GM18867 (cell line): ENCODE measurements around the gene ADCY4.
A peak's percentile ranks its signal among the peaks of the same experiment; 100 is the strongest.
"Not testable (repeated sequence)": the region's sequence is repeated elsewhere in the genome, so short reads cannot be mapped to it uniquely, and the experiment has no call there.

Experiments used
- ATAC-seq: cut with Tn5 transposase; IDR thresholded peaks from one replicate; pipeline ENCODE4 v1.9.1; 2021; ENCODE audit warnings: mild to moderate bottlenecking, moderate library complexity; ENCODE audit not compliant: unreplicated experiment

ADCY4 gene

GRCh38 chr14:24340606-24341005 is 5.7 kb upstream of the ADCY4 start:
- ATAC-seq, result no peak

DNA sequence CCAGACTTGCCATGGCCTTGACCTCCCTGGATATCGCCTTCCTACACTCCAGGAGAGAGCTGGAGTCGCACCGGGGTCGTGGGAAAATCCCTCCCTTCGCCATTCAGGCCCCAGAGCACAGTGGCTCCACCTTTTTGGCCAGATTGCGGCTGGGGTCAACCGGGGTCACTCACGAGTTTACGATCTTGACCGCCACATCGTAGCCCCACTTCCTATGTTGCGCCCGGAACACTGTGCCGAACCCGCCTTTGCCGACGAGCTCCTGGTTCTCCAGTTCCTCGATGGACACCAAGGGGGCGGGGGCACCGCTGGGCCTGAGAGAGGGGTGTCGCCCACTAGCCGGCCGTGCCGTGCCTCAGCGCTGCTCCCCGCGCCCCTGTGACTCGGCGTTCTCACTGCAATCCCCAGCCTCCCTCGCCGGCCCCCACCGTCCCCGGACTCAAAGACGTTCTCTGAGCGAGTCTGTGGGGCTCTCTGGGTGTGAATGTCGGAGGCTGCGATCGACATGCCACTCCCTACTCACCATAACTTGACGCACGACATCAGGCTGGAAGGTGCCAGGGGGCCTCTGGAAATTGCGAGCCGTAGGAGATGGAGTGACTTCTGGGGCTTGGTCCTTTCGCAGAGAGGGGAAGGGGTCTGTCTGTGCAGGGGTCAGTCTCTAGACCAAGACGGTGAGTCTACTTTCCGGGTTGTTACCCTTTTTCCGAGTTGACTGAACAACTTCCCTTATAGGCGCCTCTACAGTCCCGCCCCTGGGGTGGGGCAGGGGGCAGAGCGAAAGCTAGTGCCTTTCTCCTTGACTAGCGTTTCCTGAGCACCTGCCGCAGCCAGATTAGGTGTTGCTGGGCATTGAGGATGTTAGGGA is 4.6 kb upstream of the ADCY4 start, which contains the start of gene RIPK3:
TSS of gene RIPK3 (minus strand) at position 708 of the 868 bp plus-strand sequence. CDS start at position 543, 165 bp downstream.
- peak; percentile 91 for ATAC-seq

DNA sequence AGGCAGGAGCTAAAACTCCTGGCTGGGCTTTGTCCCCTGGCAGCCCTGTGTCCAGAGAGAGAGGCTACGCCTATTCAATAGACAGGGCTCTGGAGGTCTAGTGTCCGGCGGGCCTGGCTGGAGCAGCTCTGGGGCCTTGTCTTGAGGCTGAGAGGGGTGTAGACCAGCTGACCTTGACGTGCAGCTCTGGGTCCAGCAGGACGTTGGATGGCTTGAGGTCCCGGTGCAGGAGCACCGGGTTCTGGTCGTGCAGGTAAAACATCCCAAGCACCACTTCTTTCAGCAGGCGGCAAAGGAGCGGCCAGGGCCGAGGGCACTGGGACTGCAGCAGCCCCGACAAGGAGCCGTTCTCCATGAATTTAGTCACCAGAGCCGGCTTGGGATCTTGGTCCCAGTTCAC is 4.0 kb upstream of the ADCY4 start:
- ATAC-seq, result no peak

DNA sequence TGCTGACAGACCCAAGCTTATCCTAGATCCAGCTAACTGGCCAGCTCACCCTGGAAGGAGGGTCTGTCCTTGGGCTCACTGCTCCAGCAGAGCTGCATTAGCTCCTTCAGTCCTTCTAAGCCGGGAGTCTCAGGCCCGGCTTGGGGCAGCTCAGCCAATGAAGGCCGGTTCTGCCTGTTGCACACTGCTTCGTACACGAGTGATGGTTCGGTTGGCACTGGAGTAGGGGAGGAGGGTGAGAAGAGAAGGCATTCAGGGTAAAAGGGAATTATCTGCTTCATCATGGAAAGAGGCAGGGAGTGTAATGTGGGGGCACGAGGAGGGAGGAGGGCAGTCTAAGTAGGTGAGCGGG is 2.9 kb upstream of the ADCY4 start:
- ATAC-seq, result no peak

DNA sequence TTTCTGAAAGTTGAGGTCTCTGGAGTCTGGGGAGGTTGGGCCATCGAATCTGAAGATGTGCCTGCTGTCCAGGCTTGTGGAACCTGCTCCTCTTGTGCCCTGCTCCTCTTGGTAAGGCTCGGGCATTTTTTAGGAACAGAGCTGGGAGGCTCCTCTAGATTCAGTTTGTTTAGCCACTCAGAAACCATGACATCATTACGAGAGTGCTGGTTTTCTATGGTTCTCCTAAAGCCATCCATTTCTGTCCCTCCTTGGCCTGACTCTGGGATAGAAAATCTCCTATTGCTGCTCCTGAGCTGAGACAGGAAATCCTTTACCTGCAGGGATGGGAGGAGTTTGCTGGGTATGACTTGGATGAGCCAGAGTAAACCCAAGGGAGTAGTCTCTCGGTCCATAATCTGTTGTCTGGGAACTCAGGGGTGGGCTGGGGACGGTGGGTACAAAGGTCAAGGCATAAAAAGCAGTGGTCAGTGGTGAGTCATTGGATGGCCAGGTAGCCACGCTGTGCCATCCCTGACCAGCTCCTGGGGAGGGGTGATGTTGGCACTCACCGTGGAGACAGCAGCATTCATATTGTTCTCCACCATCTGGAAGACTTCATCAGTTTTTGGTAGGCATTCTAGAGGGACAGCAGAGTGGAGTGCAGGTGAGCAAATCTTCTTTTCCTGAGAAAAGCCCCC is 2.4 kb upstream of the ADCY4 start:
- ATAC-seq, result no peak

DNA sequence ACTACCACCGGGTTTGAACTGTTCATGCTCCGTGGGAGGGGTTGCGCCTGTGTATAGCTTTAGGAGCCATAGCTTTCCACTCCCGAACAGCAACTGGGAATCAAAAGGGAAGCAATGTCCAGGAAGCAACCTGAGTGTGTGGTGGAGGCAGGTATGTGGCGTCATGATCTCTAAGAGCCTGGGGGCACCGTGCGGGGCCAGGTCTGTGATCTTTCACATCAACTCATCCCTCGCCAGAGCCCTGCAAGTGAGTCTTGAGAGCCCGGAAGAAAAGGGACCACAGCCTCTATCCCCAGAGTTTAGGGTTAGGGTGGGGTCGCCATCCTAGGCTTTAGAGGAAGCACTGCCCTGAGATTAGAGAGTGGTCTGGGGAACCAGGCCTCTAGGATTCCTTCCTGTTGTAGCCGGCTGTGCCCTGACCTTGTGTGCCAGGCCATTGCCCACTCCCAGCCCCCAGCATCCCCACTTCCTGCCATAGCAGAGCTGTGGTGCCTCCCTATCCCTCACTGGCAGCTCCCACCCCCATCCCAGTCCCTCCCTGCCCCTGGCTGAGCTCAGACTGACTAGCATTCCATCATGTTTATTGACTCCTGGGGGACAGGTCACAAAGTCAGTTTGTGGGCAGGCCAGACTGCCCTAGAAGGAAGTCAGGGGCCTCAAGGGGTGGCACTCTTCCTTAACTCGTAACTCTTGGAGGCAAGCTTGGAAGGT is 745 bp upstream of the ADCY4 start:
- ATAC-seq, result no peak

- ATAC-seq, result peak; percentile 84
These were observed 2.4 kb downstream of the ADCY4 start for GRCh38 chr14:24332268-24332993.

- no peak for ATAC-seq
These were observed 3.1 kb downstream of the ADCY4 start for GRCh38 chr14:24331731-24332267.

GRCh38 chr14:24330973-24331674 is 3.7 kb downstream of the ADCY4 start:
- ATAC-seq, result no peak

GRCh38 chr14:24329736-24330135 is 5.1 kb downstream of the ADCY4 start:
- no peak for ATAC-seq

- ATAC-seq, result no peak
These were observed 5.7 kb downstream of the ADCY4 start for GRCh38 chr14:24329073-24329663.

- ATAC-seq, result not testable (repeated sequence)
These were observed 7.0 kb downstream of the ADCY4 start for GRCh38 chr14:24327914-24328313.

- ATAC-seq, result no peak
These were observed 7.6 kb downstream of the ADCY4 start for GRCh38 chr14:24327303-24327702.

GRCh38 chr14:24325963-24326362 is 8.9 kb downstream of the ADCY4 start:
- ATAC-seq, result no peak

- ATAC-seq, result no peak
These were observed 9.8 kb downstream of the ADCY4 start for GRCh38 chr14:24325041-24325530.

DNA sequence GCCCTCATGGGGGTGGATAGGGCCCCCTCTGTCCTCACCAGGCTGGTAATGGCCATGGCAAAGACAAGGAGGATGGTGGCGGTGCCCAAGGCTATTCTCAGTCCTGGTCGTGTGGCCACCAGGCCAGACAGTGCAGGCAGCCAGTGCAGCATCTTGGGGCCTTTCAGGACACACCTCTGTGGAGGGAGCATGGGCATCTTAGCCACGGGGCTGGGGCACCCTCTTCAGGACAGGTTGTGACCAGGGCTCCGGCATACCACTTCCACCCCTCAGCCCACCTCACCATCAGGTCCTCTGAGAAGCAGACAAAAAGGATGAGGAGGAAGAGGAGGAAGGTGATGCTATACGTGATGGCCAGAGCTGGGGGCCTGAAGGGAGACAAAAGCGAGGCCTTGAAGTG is 10.8 kb downstream of the ADCY4 start:
- no peak for ATAC-seq

DNA sequence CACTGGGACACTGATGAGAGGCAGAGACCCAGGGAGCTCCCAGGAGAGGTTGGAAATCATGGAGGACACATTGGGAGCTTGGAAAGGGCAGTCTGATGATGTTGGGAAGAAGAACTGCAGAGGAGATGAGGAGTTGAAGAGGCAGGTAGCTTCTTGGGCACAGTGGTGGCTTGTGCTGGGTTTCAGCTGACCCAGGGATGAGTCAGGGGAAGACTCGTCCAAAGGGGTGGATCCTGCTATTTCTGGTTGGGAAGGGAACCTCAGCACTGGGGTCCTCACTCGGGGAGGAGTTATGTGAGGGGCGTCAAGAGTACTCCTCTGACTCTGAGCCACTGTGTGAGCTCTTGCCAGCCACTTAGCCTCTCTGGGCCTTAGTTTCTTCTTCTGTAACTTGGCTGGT is 11.5 kb downstream of the ADCY4 start:
- ATAC-seq, result no peak

DNA sequence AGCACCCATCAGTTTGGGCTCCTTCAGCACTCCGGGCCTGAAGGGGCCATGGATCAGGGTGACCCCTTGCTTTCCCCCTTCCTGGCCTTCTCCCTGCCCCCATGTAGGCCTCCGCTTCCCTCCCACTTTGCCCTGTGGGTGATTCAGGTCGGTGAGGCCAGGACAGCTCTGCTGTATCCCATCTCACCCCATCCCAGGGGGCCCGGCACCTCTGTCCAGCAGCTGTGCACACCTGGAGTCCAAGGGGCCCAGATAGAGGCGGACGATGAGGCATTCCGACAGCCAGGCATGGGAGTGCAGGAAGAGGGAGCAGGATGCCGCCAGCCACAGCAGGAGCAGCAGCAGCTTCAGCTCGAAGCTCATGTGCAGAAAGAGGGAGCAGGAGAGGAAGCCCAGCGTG is 12.2 kb downstream of the ADCY4 start:
- ATAC-seq, result no peak

DNA sequence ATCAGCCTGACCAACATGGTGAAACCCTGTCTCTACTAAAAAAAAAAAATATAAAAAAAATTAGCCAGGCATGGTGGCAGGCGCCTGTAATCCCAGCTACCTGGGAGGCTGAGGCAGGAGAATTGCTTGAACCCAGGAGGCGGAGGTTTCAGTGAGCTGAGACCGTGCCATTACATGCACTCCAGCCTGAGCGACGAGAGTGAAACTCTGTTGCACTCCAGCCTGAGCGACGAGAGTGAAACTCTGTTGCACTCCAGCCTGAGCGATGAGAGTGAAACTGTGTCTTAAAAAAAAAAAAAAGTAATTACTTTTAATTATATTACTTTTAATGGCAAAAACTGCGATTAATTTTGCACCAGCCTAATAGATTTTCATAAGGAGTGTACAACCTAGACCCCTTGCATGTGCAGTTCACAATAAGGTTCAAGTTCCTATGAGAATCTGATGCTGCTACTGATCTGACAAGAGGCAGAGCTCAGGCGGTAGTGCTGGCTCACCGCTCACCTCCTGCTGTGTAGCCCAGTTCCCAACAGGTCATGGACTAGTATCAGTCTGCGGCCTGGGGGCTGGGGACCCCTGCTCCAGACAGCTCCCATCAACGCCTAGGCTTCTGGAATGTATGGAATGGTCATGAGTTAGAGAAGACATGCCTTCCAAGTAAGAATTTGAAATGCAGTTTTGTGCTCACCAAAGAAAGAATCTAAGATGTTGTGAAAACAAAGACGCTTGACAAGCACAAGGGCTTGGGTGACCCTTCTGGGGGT is 13.5 kb downstream of the ADCY4 start:
- no peak for ATAC-seq
